Measurements from ENCODE around the gene EFCAB6.

DNA sequence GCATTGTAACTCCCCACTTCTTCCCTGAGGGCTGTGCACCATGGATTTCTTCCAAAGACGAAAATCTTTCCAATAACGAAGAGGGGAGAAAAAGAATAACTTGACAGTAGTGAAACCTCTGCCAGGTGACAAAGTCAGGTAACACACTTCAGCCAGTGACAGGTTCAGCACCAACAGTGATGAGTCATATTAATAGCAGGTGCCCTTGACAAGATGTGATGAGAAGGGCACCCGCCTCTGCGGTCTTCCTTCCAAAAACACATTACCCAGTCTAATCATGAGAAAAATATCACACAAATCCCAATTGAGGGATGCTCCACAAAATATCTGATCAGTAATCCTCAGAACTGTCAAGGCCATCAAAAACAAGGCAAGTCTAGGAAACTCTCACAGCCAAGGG, 157.8 kb downstream of the EFCAB6 start:
- TF ChIP-seq, protein P1, sequence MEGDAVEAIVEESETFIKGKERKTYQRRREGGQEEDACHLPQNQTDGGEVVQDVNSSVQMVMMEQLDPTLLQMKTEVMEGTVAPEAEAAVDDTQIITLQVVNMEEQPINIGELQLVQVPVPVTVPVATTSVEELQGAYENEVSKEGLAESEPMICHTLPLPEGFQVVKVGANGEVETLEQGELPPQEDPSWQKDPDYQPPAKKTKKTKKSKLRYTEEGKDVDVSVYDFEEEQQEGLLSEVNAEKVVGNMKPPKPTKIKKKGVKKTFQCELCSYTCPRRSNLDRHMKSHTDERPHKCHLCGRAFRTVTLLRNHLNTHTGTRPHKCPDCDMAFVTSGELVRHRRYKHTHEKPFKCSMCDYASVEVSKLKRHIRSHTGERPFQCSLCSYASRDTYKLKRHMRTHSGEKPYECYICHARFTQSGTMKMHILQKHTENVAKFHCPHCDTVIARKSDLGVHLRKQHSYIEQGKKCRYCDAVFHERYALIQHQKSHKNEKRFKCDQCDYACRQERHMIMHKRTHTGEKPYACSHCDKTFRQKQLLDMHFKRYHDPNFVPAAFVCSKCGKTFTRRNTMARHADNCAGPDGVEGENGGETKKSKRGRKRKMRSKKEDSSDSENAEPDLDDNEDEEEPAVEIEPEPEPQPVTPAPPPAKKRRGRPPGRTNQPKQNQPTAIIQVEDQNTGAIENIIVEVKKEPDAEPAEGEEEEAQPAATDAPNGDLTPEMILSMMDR (IDR thresholded peaks at IDR 0.05), result no peak
- no peak for TF ChIP-seq POLR2A (IDR thresholded peaks at IDR 0.05)
